DMS79 (cell line): ENCODE results near the gene VCL.
"Not testable (repeated sequence)": the region's sequence is repeated elsewhere in the genome, so short reads cannot be mapped to it uniquely, and the experiment has no call there.

ENCODE experiments used
- DNase-seq: peaks from one replicate; lab custom pipeline; 2025; lab: John Stamatoyannopoulos, UW

The VCL gene

GRCh38 chr10:73997787-73998622 is at the start of gene VCL:
Gene VCL (plus strand): TSS chr10:73998116. CDS start chr10:73998208, 92 bp downstream.
- peak; percentile 84 for DNase-seq

GRCh38 chr10:73948947-73949633 is 48.8 kb upstream of the VCL start:
- no peak for DNase-seq

GRCh38 chr10:73950155-73950948 is 47.6 kb upstream of the VCL start:
- no peak for DNase-seq

DNA sequence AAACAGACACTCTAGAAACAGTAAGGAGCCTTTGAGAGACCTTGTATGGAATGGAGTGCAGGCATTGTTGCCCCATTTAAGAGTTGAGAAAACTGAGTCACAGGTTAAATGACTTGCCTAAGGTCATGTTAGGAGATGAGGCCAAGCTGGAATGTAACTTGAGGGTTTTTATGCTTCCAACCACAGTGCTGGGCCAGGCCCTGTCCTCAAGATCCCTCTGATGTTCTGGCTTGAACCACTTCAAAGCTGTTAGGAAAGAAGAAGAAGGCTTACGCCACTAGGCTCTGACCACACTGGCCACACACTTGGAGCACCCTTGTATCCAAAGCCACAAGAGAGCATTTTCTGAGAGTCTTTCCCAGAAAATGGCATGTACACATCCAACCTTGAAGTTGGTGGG is 44.3 kb upstream of the VCL start:
- no peak for DNase-seq

GRCh38 chr10:73954737-73955136 is 43.2 kb upstream of the VCL start:
- no peak for DNase-seq

DNA sequence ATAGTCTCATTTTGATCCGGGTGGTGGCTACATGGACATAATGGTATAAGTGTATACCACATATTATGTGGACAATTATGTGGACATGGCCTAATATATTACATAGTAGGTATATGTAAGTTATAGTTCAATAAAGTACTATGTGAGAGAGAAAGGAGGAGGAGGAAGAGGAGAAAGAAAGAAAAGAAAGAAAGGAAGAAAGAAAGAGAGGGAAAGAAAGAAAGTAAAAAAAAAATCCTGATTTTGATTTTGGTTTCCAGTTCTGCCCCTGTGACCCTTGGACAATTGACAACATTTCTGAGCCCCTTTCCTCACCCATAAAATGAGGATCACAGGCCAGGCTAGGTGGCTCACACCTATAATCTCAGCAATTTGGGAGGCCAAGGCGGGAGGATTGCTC is 42.2 kb upstream of the VCL start:
- DNase-seq: no peak

DNA sequence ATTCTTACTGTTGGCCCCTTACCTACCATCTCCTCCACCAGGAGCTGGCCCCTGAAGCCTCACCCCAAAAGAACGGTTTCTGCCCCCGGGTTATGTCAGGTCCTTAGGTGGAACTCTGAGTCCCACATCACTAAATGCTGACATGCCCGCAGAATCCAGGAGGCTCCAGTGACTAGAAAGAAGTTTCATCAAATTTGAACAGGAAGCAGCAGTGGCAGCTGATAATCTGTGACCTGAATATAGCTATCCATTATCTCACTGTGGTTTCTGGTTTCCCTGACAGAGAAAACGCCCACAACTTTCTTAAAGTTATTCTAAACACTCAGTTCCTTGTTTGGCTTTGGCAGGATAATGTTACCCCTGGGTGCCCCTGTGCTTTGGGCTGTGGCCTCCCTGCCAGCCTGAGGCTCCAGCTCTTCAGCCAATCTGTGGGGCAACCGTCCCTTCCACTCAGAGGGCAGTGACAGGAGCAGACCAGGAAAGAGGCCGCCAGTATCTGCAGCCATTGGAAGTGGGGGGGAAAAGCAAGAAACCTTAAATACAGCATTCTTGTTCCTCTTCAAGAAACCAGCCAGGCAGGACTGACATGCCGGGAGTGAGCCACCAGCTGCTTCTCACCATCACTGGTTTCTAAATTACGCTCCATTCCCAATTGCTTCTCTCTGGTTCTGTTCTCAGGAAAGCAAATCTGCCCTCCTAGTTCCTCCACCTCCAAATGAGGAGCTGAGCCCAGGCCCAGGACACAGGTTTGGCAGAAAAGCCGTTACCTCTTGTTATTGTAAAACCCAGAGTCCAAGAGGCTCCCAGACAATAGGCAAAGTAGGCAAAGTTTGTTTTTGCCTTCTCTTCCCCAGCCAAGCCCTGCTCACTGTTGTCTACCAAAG is 41.2 kb upstream of the VCL start:
- no peak for DNase-seq

DNA sequence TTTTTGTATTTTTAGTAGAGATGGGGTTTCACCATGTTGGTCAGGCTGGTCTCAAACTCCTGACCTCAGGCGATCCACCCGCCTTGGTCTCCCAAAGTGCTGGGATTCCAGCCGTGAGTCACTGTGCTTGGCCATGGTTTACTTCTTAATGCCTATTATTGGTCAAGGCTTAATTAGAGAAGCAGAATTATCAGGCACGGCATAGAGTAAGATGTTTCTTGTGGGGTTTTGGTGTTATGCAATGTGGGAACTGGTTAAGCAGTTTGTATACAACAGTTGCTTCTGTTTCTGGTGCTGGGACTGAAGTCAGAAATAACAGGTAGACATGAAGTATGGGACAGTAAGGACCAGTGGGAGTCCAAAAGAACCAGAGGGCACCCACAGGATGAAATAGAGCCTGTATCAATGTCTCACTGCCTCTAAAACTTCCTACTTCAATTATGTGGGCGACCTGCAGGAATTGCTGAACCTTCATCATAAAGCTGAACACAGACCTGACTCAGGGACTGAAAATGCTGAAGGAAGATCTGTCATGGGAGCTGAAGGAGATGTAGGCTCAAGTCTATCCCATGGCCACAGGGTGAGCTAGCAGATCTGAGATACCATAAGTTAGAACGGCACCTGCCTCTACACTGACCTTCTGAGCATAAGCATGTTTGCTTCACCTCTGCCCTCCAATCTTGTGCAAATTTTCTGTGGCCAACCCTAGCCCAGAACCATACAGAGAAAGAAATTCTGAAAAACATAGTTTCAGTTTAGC is 38.3 kb upstream of the VCL start:
- DNase-seq: no peak

DNA sequence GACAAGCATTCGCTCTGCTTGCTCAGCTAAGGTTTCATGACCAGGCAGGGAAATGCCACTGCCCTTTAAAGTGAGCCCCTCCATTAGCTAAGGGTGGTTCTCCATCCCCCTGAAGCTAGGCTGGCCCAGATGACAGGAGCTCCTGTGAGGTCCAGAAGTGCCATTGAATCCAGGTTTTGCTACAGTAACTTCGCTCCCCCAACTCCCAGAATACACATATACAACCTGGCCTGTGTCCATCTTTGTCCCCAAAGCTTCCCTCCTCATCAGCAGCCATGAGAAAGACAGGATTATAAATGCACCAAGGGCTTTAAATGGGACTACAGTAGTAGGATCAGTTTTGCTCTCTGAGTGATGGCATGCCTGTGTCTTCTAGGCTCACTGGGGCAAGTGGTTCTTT is 35.5 kb upstream of the VCL start:
- DNase-seq: no peak

DNA sequence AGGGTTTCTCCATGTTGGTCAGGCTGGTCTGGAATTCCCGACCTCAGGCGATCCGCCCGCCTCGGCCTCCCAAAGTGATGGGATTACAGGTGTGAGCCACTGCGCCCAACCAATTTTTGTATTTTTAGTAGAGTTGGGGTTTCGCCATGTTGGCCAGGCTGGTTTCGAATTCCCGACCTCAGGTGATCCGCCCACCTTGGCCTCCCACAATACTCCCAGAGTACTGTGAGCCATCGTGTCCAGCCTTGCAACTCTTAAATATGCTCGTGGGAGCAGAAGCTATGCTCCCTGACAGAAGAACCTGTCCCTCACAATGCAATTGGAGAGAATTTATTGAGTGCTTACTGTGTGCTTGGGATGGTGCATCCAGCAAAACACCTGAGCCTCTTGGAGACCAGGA is 34.4 kb upstream of the VCL start:
- DNase-seq: not testable (repeated sequence)

GRCh38 chr10:73964743-73965142 is 33.2 kb upstream of the VCL start:
- DNase-seq: no peak

DNA sequence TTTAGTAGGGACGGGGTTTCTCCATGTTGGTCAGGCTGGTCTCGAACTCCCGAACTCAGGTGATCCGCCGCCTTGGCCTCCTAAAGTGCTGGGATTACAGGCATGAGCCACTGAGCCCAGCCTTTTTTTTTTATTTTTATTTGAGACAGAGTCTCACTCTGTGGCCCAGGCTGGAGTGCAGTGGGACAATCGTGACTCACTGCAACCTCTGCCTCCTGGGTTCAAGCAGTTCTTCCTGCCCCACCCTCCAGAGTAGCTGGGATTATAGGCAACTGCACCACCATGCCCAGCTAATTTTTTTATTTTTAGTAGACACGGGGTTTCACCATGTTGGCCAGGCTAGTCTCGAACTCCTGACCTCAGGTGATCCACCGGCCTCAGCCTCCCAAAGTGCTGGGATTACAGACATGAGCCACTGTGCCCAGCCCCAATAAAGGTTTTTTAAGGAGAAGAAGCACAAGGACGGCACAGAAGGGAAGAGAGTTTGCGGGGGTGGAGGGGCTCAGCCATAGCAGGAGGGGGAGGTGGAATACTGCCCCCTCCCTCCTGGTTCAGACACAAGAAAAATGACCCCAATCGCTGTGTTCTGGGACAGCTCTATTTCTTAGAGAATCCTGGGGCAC is 32.5 kb upstream of the VCL start:
- DNase-seq: not testable (repeated sequence)

DNA sequence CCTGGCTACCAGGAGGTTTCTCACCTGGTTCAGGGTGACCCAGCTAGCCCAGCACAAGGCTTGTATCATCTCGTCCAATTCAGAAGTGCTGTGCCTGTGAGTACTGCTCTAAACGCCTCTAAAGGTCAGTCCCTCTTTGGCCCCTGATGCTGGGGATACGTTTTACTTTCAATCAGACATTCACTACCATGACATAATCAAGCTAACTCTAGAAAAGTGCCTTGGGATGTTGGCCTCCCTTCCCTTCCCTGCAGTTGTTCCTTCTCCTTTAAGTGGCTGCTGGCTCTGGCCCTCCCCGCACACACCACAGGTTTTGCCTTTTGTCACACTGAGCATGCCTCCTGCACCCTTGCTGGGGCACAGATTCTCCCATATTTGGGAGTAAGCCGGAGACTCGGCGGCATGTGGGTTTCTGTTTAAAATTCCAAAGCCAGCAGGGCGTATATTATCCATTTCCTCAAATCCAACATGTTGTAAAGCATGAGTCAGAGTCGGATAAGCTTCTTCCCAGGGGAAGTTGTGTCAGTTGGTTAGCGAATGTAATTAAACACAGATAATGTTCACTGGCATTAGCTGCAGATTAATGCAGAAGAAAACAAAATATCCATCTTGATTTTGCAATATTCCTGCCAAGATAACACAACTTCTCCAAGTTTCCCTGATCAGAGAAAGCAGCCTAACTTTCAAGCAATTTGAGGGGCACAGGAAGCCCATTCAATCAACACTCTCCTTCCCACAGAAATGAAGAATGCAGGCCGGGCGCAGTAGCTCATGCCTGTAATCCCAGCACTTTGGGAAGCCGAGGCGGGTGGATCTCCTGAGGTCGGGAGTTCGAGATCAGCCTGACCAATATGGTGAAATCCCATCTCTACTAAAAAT is 31.8 kb upstream of the VCL start:
- no peak for DNase-seq

DNA sequence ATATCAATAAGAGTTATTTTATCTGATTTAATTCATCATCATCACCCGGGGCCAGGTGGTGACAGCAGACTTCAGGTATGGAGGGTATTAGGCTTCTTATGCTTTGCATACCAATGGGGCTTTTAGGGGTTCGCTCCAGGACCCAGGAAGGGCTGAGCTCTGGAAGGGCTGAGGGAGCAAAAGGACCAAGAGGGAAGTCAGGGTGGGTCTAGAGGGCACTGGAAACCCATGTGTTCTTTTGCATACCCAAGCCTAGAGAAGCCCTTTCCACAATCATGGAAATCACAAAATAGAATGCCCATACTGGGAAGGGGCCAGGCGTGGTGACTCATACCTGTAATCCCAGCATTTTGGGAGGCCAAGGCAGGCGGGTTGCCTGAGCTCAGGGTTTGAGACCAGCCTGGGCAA is 30.9 kb upstream of the VCL start:
- no peak for DNase-seq

DNA sequence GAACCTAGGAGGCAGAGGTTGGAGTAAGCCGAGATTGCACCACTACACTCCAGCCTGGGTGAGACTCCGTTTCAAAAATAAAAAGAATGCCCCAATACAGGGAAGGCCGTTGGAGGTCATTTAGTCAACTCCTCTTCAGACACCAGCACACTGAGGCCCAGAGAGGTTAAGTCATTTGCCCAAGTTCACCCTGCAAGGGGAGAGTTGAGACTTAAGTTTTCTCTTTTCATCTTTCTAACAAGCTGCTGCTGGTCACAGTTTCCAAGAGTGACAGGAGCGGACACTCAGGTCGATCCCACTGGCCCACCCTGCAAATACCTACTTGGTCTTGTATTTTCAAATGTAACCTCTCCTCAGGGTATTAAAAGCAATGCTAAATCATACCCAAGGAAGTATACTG is 30.4 kb upstream of the VCL start:
- no peak for DNase-seq

- no peak for DNase-seq
Observed at GRCh38 chr10:73968098-73968521, 29.8 kb upstream of the VCL start.

DNA sequence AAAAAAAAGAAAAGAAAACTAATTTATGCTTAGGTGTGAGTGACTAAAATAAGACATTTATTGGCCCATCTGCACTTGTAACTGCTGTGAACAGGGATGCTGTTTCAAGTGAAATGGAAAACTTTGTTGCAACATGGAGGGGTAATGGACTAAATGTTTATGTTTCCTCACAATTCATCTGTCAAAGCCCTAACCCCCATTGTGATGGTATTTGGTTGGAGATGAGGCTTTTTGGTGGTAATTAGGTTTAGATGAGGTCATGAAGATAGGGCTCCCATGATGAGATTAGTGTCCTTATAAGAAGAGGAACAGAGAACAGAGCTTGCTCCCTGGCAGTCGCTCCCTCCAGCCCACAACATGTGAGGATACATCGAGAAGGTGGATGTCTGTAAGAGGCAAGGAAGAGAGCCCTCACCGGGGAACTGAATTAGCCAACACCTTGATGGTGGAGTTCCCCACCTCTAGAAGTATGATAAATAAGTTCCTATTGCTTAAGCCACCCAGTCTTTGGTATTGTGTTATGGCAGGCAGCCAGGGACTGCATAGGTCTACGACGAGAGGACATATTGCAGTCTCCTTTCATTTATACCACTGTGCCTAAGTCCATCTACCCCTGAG is 28.6 kb upstream of the VCL start:
- no peak for DNase-seq

- DNase-seq: no peak
Observed at GRCh38 chr10:73970845-73971244, 27.1 kb upstream of the VCL start.
